COR-L47 (cell line): Measurements from ENCODE around the gene SRSF6.
"Not testable (repeated sequence)": the region's sequence is repeated elsewhere in the genome, so short reads cannot be mapped to it uniquely, and the experiment has no call there.

Experiments used
- DNase-seq: peaks from one replicate; lab custom pipeline; 2025; lab: John Stamatoyannopoulos, UW

SRSF6 gene

GRCh38 chr20:43477193-43477592 is 19.5 kb downstream of the SRSF6 start:
- no peak for DNase-seq

- no peak for DNase-seq
These were observed 19.9 kb downstream of the SRSF6 start for GRCh38 chr20:43477619-43478018.

- no peak for DNase-seq
These were observed 32.3 kb downstream of the SRSF6 start for GRCh38 chr20:43490038-43490437.

GRCh38 chr20:43492101-43492500 is 34.4 kb downstream of the SRSF6 start:
- no peak for DNase-seq

- no peak for DNase-seq
These were observed 37.7 kb downstream of the SRSF6 start for GRCh38 chr20:43495388-43495787.

GRCh38 chr20:43502021-43502420 is 44.3 kb downstream of the SRSF6 start:
- not testable (repeated sequence) for DNase-seq

GRCh38 chr20:43506238-43506637 is 48.5 kb downstream of the SRSF6 start:
- DNase-seq: no peak

- peak; percentile 5 for DNase-seq
These were observed 49.7 kb downstream of the SRSF6 start, which contains the start of gene L3MBTL1 for GRCh38 chr20:43507150-43508080. L3MBTL1 (plus strand) TSS chr20:43507697; CDS start chr20:43513504, 5,807 bp downstream.

GRCh38 chr20:43508106-43508505 is 50.4 kb downstream of the SRSF6 start:
- no peak for DNase-seq

- no peak for DNase-seq
These were observed 50.9 kb downstream of the SRSF6 start for GRCh38 chr20:43508604-43509040.

GRCh38 chr20:43511879-43512278 is 54.2 kb downstream of the SRSF6 start:
- DNase-seq: no peak

- no peak for DNase-seq
These were observed 55.8 kb downstream of the SRSF6 start for GRCh38 chr20:43513372-43513930.
